HG03139 (cell line): ENCODE data around the gene NLGN1.
"Not testable (repeated sequence)": the region's sequence is repeated elsewhere in the genome, so short reads cannot be mapped to it uniquely, and the experiment has no call there.

Experiments used
- ATAC-seq: cut with Tn5 transposase; IDR thresholded peaks from one replicate; pipeline ENCODE4 v1.9.1; 2021; ENCODE audit not compliant: unreplicated experiment

The NLGN1 gene

GRCh38 chr3:173397161-173398110 is at the start of gene NLGN1:
NLGN1 (plus strand) TSS chr3:173397744.
- no peak for ATAC-seq

GRCh38 chr3:173351886-173352285 is 45.7 kb upstream of the NLGN1 start:
- ATAC-seq: no peak

- ATAC-seq: not testable (repeated sequence)
Measured at GRCh38 chr3:173353137-173353536, 44.4 kb upstream of the NLGN1 start.

GRCh38 chr3:173354124-173354523 is 43.4 kb upstream of the NLGN1 start:
- ATAC-seq: no peak

- no peak for ATAC-seq
Measured at GRCh38 chr3:173371848-173372487, 25.6 kb upstream of the NLGN1 start.

GRCh38 chr3:173380681-173381080 is 16.9 kb upstream of the NLGN1 start:
- no peak for ATAC-seq

- ATAC-seq: not testable (repeated sequence)
Measured at GRCh38 chr3:173381936-173382335, 15.6 kb upstream of the NLGN1 start.

- peak; percentile 28 for ATAC-seq
Measured at GRCh38 chr3:173395073-173395411, 2.5 kb upstream of the NLGN1 start.

- peak; percentile 95 for ATAC-seq
Measured at GRCh38 chr3:173395412-173396181, 1.9 kb upstream of the NLGN1 start.

- no peak for ATAC-seq
Measured at GRCh38 chr3:173396191-173397041, 1.1 kb upstream of the NLGN1 start.

GRCh38 chr3:173398111-173398479 is 551 bp downstream of the NLGN1 start:
- ATAC-seq: no peak

GRCh38 chr3:173399044-173399443 is 1.5 kb downstream of the NLGN1 start:
- no peak for ATAC-seq

- no peak for ATAC-seq
Measured at GRCh38 chr3:173401369-173401768, 3.8 kb downstream of the NLGN1 start.

- no peak for ATAC-seq
Measured at GRCh38 chr3:173402656-173403055, 5.1 kb downstream of the NLGN1 start.

- no peak for ATAC-seq
Measured at GRCh38 chr3:173403376-173403775, 5.8 kb downstream of the NLGN1 start.

- no peak for ATAC-seq
Measured at GRCh38 chr3:173404156-173404555, 6.6 kb downstream of the NLGN1 start.

GRCh38 chr3:173410436-173410835 is 12.9 kb downstream of the NLGN1 start:
- no peak for ATAC-seq

- ATAC-seq: no peak
Measured at GRCh38 chr3:173410849-173411248, 13.3 kb downstream of the NLGN1 start.

- ATAC-seq: no peak
Measured at GRCh38 chr3:173411375-173411973, 13.9 kb downstream of the NLGN1 start.

- no peak for ATAC-seq
Measured at GRCh38 chr3:173416070-173416469, 18.5 kb downstream of the NLGN1 start.
